GM12878 (cell line): ENCODE measurements around the gene CDKN2AIPNL. TPM values are rescaled to one million over a fixed set of nuclear protein-coding genes. Genes with fewer than 3 reads are reported as not detected.
A peak's percentile ranks its signal among the peaks of the same experiment; 100 is the strongest.

Source experiments
- ATAC-seq: fragments of 200-7000 bp; cut with Tn5 transposase; 3 replicates; pipeline ENCODE4 v1.9.1; 2020; ENCODE audit warnings: mild to moderate bottlenecking, moderate library complexity
- BruUV-seq: library from RNA; stranded (reverse); fragments of 400-500 nt; replicated peaks from 2 replicates; lab custom pipeline; 2021; lab: Mats Ljungman, UMichigan
- CTCF ChIA-PET: fragments of 300-600 bp; sonication (Branson Sonifier 250); formaldehyde crosslinking; extraction: SDS; loops from one replicate; lab custom pipeline; 2021; ENCODE audit warnings: inconsistent platforms; lab: Yijun Ruan, JAX
- POLR2A ChIA-PET: fragments of 350-600 bp; formaldehyde crosslinking; extraction: SDS; loops from one replicate; lab custom pipeline; 2021; ENCODE audit warnings: inconsistent platforms; lab: Charles Lee
- RAD21 ChIA-PET: fragments of 300-600 bp; sonication (Branson Sonifier 250); formaldehyde crosslinking; loops from one replicate; lab custom pipeline; 2023; ENCODE audit warnings: antibody characterized with exemption; ENCODE audit not compliant: unreplicated experiment; lab: Charles Lee
- SMC1A ChIA-PET: fragments of 300-600 bp; sonication (Branson Sonifier 250); formaldehyde crosslinking; loops from one replicate; lab custom pipeline; 2023; ENCODE audit not compliant: unreplicated experiment, uncharacterized antibody; lab: Charles Lee
- DNase-seq: peaks from one replicate; pipeline ENCODE4 v3.0.0-alpha.2; 2011; ENCODE audit warnings: low read depth, low spot score
- FAIRE-seq: peaks from 3 replicates; lab custom pipeline; 2011; peaks lifted over from hg19 to GRCh38; lab: Jason Lieb, UNC
- H2AFZ ChIP-seq: 2 replicates; pipeline ENCODE4 v1.6.0; 2011; ENCODE audit warnings: low read depth, low read length, control low read depth; ENCODE audit not compliant: control insufficient read depth
- H3K27ac ChIP-seq: 2 replicates; pipeline ENCODE4 v1.5.1; 2011; ENCODE audit warnings: control low read depth; ENCODE audit not compliant: control insufficient read depth, insufficient read depth
- H3K27me3 ChIP-seq, 2 experiments: replicated peaks in 1 of 2; 2 replicates each; pipeline versions ENCODE4 v1.6.0 to v1.6.1; 2011; ENCODE audit warnings: low read length in 1 of 2; ENCODE audit not compliant: control insufficient read depth in 2 of 2, insufficient read depth in 2 of 2
- H3K36me3 ChIP-seq, 2 experiments: 2 replicates each; pipeline ENCODE4 v1.5.1; 2011; ENCODE audit warnings: low read length in 1 of 2; ENCODE audit not compliant: control insufficient read depth in 2 of 2, insufficient read depth in 2 of 2
- H3K4me1 ChIP-seq: 2 replicates; pipeline ENCODE4 v1.6.1; 2011; ENCODE audit warnings: mild to moderate bottlenecking, low read length, moderate library complexity, mixed read lengths; ENCODE audit not compliant: control insufficient read depth, insufficient read depth
- H3K4me2 ChIP-seq: 2 replicates; pipeline ENCODE4 v1.6.0; 2011; ENCODE audit warnings: control low read depth; ENCODE audit not compliant: control insufficient read depth, insufficient read depth
- H3K4me3 ChIP-seq: fragments of 200-600 bp; sonication (generic); 2 replicates; pipeline ENCODE4 v1.5.1; 2016
- H3K79me2 ChIP-seq: 2 replicates; pipeline ENCODE4 v1.6.0; 2011; ENCODE audit warnings: low read length; ENCODE audit not compliant: control insufficient read depth, insufficient read depth
- H3K9ac ChIP-seq: 2 replicates; pipeline ENCODE4 v1.8.0; 2011; ENCODE audit warnings: low read length, control low read depth, mixed read lengths; ENCODE audit not compliant: control insufficient read depth, insufficient read depth
- H3K9me3 ChIP-seq: replicated peaks from 3 replicates; pipeline ENCODE4 v1.5.1; 2011; ENCODE audit warnings: mild to moderate bottlenecking, low read length; ENCODE audit not compliant: control insufficient read depth, insufficient read depth
- H4K20me1 ChIP-seq: 2 replicates; pipeline ENCODE4 v1.6.0; 2011; ENCODE audit not compliant: control insufficient read depth, insufficient read depth
- BACH1 ChIP-seq: fragments of 450-650 bp; IDR thresholded peaks from 2 replicates; pipeline ENCODE4 v1.6.1; 2017; ENCODE audit warnings: mild to moderate bottlenecking, borderline replicate concordance
- BCL11A ChIP-seq: IDR thresholded peaks from 2 replicates; pipeline ENCODE4 v1.6.1; 2011; ENCODE audit warnings: low read depth, low read length
- BRCA1 ChIP-seq: IDR thresholded peaks from 2 replicates; pipeline ENCODE4 v1.6.1; 2011; ENCODE audit warnings: low read depth, low read length, improper control_type of control experiment
- EGR1 ChIP-seq, 2 experiments: IDR thresholded peaks; 1 replicate in 1 of 2; 2 replicates in 1 of 2; pipeline ENCODE4 v1.6.1; 2011 to 2012; ENCODE audit warnings: low read depth in 2 of 2, low read length in 2 of 2, borderline replicate concordance in 1 of 2, mild to moderate bottlenecking in 1 of 2, moderate library complexity in 1 of 2
- NRF1 ChIP-seq: conservative IDR thresholded peaks from 2 replicates; pipeline ENCODE4 v1.6.1; 2011; ENCODE audit warnings: mild to moderate bottlenecking, low read depth, low read length, improper control_type of control experiment
- POLR2A ChIP-seq: IDR thresholded peaks from 2 replicates; pipeline ENCODE4 v1.6.1; 2011; ENCODE audit warnings: low read depth, mild to moderate bottlenecking, low read length
- RAD51 ChIP-seq: fragments of 450-650 bp; IDR thresholded peaks from 2 replicates; pipeline ENCODE4 v1.6.1; 2016; ENCODE audit warnings: moderate library complexity, mild to moderate bottlenecking, inconsistent platforms
- STAT1 ChIP-seq: fragments of 450-650 bp; conservative IDR thresholded peaks from 2 replicates; pipeline ENCODE4 v1.6.1; 2014; ENCODE audit warnings: antibody characterized with exemption, mild to moderate bottlenecking
- SUZ12 ChIP-seq: fragments of 200-600 bp; sonication (generic); IDR thresholded peaks from one replicate; pipeline ENCODE4 v1.6.1; 2018; ENCODE audit warnings: antibody characterized with exemption, mild to moderate bottlenecking; ENCODE audit not compliant: unreplicated experiment
- WGBS: methylation state at CpG from one replicate; pipeline ENCODE4 v1.1.6; 2016; ENCODE audit warnings: low lambda C conversion rate; ENCODE audit not compliant: insufficient replicate concordance, insufficient coverage; ENCODE audit errors: missing lambda C conversion rate; 5-methylcytosine and 5-hydroxymethylcytosine counted together
- in situ Hi-C: fragments of 300-500 bp; cut with MboI; formaldehyde crosslinking; loops from 9 replicates; pipeline ENCODE4 v1.14.3; 2018; ENCODE audit warnings: mixed read lengths
- intact Hi-C: fragments of 100-400 bp; cut with micrococcal nuclease; formaldehyde crosslinking; loops from one replicate; pipeline ENCODE4 v1.14.2; 2022; ENCODE audit not compliant: unreplicated experiment
- polyA plus RNA-seq, 11 experiments: library from polyadenylated mRNA; depleted of rRNA in 4 of 11; unstranded in 6 of 11; stranded (reverse) in 5 of 11; fragments of >200 nt; fragmentation: Nextera tagmentation in 4 of 11; fragmentation: Illumina TruSeq in 1 of 11; extraction: Ambion mirVana in 4 of 11; extraction: Trizol in 1 of 11; gene quantifications; 1 replicate in 1 of 11; 2 replicates in 10 of 11; pipeline versions ENCODE4 v1.2.1 to v1.2.3, GENCODE V29; 2011 to 2016; ENCODE audit warnings: inconsistent platforms in 2 of 11, missing spikeins in 2 of 11, low read depth in 1 of 11
- total RNA-seq, 4 experiments: library from RNA; depleted of rRNA in 3 of 4; stranded (reverse); fragments of >200 nt in 3 of 4; fragmentation: Illumina TruSeq in 1 of 4; extraction: Trizol in 1 of 4; gene quantifications; 2 replicates each; pipeline versions ENCODE4 v1.2.1 to v1.2.3, GENCODE V29; 2013 to 2021
- TF ChIP-seq, protein P1 (sequence below), 3 experiments: IDR thresholded peaks in 2 of 3; conservative IDR thresholded peaks in 1 of 3; 2 replicates each; pipeline ENCODE4 v1.5.1; 2011; ENCODE audit warnings: low read depth in 3 of 3, low read length in 3 of 3, mild to moderate bottlenecking in 3 of 3, control low read depth in 2 of 3, moderate library complexity in 2 of 3, inconsistent platforms in 1 of 3, mixed read lengths in 1 of 3; ENCODE audit not compliant: control insufficient read depth in 2 of 3, insufficient read depth in 1 of 3; ENCODE audit errors: extremely low read depth in 1 of 3

Gene CDKN2AIPNL
- total and polyA plus RNA-seq, 10 of the 15 experiments (the other 5 are each of a cell fraction or from before 2014, with no cell fraction given), result 23.5 to 72.0 (median 36.6) TPM

DNA sequence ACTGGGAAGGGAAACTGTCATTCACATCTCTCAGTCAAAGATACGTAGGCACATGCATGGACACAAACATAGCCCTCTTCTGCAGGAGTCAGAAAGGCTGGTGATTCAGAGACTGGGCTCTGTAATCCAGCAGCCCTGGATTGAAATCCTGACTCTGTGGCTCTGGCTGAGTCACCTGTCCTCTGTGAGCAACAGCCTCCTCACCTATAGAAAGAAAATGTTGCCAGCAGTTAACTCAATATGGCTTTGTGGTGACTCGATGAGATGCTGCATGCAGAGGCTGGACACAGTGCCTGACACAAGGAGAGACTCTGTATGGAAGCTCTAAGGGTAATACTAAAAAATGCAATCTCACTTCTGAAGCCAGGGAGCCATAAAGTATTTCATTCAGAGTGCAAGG lies 23.9 kb upstream of the CDKN2AIPNL start (continued):
- TF ChIP-seq EGR1 (IDR thresholded peaks at IDR 0.05; ENCODE audit: borderline replicate concordance in 1 of 2, low read depth in 2 of 2, low read length in 2 of 2), result no peak
- TF ChIP-seq, protein P1, sequence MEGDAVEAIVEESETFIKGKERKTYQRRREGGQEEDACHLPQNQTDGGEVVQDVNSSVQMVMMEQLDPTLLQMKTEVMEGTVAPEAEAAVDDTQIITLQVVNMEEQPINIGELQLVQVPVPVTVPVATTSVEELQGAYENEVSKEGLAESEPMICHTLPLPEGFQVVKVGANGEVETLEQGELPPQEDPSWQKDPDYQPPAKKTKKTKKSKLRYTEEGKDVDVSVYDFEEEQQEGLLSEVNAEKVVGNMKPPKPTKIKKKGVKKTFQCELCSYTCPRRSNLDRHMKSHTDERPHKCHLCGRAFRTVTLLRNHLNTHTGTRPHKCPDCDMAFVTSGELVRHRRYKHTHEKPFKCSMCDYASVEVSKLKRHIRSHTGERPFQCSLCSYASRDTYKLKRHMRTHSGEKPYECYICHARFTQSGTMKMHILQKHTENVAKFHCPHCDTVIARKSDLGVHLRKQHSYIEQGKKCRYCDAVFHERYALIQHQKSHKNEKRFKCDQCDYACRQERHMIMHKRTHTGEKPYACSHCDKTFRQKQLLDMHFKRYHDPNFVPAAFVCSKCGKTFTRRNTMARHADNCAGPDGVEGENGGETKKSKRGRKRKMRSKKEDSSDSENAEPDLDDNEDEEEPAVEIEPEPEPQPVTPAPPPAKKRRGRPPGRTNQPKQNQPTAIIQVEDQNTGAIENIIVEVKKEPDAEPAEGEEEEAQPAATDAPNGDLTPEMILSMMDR (IDR thresholded peaks at IDR 0.05 in 2 of 3, conservative IDR thresholded peaks at IDR 0.05 in 1 of 3; ENCODE audit: control insufficient read depth in 2 of 3, extremely low read depth in 1 of 3, insufficient read depth in 1 of 3, low read depth in 3 of 3, low read length in 3 of 3), result no peak
- TF ChIP-seq RAD51, result no peak
- TF ChIP-seq BCL11A, result no peak
- no peak for TF ChIP-seq STAT1
- TF ChIP-seq, all 136 proteins: peak for 0

DNA sequence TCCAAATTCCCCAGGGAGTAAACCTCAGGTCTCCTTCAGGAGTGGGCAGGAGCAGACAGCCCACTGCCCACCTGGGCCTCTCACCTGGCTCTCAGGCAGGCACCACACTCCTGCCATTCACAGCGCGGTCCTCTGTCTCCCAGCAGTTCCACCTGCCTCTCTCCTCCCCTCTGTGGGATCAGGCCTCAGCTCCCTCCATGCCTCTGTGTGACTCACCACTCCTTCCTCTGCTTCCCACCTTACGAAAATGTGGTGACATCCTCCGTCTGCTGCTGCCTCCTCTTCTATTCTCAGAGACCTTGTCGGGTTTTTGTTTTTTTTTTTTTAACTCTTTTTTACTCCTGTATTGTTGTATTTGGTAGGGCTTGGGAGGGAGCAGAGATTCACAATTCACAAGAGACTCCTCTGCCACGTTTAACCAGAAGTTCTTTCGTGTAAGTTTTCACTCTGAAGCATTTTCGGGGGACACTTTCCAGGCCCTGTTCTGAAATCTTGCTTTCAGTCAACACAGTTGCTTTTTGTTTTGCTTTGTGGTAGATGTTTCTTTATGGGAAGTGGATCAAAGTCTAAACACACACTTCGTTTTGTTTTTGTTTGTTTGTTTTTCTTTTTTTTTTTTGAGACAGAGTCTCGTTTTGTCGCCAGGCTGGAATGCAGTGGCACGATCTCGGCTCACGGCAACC lies 21.1 kb upstream of the CDKN2AIPNL start:
- H3K4me2 ChIP-seq, result no peak overlapping the region
- CTCF ChIA-PET, result no interaction called here

More for the DNA sequence above, 21.1 kb upstream of the CDKN2AIPNL start:
- FAIRE-seq (peak; percentile 18), ATAC-seq (no peak), DNase-seq (no peak)
- Histone ChIP-seq H4K20me1 (no peaks in the 10 kb centered on the region), H3K4me1 (peaks cover 20% of the 10 kb centered on the region), H2AFZ (peak overlapping the region; percentile 72), H3K9me3 (no peaks in the 10 kb centered on the region), H3K27ac (peak overlapping the region; percentile 45; the same call in 1 of the 2 replicates), H3K4me3 (no peak overlapping the region), H3K9ac (0 out of 2 replicates have a peak overlapping the region, but pooled peaks have one; percentile 25), H3K27me3 (no peaks in the 10 kb centered on the region), H3K36me3 (no peaks in the 10 kb centered on the region), H3K79me2 (no peaks in the 10 kb centered on the region)
- intact Hi-C loops (no loop called here), in situ Hi-C loops (no loop called here)
- no TSS peak for BruUV-seq
- POLR2A ChIA-PET, result no interaction called here
- 49% methylated on average over 12 of the region's 14 CpGs for WGBS
- RAD21 ChIA-PET, result no interaction called here
- SMC1A ChIA-PET, result no interaction called here
- no peak for TF ChIP-seq BRCA1
- TF ChIP-seq SUZ12, result no peak
- no peak for TF ChIP-seq BACH1
- no peak for TF ChIP-seq POLR2A
- TF ChIP-seq NRF1, result no peak
